Upper lobe of left lung (tissue), 4 donors: Measurements from ENCODE around the gene NOL3.

Experiments
- CTCF ChIP-seq, 6 experiments: fragments of 450-650 bp in 4 of 6; fragments of 200-600 bp in 2 of 6; sonication (generic) in 2 of 6; IDR thresholded peaks; one replicate each; pipeline ENCODE4 v1.5.1; 2016 to 2019; ENCODE audit warnings: antibody characterized with exemption in 6 of 6
- EP300 ChIP-seq, 4 donors: sonication (generic); formaldehyde crosslinking; IDR thresholded peaks; one replicate each; pipeline ENCODE4 v1.5.1; 2017; ENCODE audit warnings: antibody characterized with exemption in 4 of 4, control low read depth in 2 of 4

- no peak for TF ChIP-seq CTCF (IDR thresholded peaks at IDR 0.05)
- no peak for TF ChIP-seq EP300 (IDR thresholded peaks at IDR 0.05)
Measured at GRCh38 chr16:67163999-67164558, 6.3 kb upstream of the NOL3 start.
